NCI-H345 treated with DMSO at 0.1 percent for 48 hours (cell line): ENCODE measurements around the gene CHAMP1.

ENCODE experiments used
- DNase-seq: peaks from one replicate; lab custom pipeline; 2025; ENCODE audit not compliant: unreplicated experiment; lab: John Stamatoyannopoulos, UW

The CHAMP1 gene

DNA sequence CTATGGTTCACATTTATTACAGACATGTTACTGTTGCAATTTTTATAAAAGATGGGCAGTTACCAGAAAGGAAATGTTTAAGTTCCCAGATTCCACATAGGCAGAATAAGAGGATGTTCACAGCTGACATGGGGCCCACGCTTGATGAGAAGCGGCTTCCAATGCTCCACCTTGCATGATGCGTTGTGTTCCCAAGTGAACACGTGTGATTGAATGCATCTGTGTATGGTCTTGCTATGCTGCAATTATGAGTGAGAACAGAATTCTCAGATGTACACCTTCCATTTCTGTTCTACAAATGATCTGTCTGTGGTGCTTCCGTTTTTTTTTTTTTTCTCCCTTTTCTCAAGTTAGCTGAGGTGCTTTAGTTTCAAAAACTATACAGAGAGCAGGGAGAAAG, 17.4 kb upstream of the CHAMP1 start:
- no peak for DNase-seq

DNA sequence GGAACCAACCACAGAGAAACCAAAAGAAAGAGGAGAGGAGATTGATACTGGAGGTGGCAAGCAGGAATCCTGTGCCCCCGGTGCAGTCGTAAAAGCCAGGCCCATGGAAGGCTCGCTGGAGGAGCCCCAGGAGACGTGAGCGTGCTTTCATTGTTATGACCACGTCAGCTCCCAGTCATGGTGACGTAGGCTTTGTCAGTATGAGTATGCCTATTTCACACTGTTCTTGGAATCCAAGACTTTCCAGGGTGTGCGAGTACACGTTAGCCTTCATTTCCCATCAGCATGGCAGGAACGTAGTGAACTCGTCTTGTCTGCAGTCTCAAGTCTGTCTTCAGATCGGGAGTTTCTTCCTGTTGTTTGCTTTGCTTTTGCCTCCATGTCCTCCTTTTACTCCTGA, 15.4 kb upstream of the CHAMP1 start:
- DNase-seq, result no peak

DNA sequence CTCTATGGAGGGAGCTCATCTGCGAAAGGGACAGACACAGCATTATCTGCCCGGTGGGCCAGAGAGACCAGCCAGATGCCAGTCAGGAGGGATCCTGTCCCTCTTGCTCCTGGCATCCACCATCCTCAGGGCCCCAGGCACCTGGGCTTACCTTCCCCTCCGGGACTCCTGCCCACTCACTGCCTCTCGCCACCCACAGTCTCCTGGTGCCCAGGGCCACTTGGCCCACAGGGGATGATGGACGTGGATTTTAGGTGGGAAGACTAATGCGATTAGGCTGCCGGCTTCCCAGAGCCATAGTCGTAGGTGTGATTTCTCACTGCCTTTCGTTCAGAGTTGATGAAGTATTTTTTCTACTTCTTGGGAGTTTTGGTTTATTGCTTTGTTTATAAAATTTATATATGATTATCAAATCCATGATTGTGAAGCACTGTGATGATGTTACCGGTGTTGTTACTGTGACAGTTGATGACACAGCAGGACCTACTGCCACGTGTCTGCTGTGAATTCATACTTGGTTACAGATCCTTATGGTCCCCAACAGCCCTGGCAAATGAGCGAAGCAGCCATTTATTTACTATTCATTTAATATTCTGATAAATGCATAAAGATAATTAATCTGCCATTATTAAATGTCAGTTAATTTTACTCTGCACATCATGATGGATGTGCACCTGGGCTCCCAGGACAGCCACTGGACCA, 14.5 kb upstream of the CHAMP1 start:
- no peak for DNase-seq

- no peak for DNase-seq
Measured at GRCh38 chr13:114303700-114304327, 10.5 kb upstream of the CHAMP1 start.

DNA sequence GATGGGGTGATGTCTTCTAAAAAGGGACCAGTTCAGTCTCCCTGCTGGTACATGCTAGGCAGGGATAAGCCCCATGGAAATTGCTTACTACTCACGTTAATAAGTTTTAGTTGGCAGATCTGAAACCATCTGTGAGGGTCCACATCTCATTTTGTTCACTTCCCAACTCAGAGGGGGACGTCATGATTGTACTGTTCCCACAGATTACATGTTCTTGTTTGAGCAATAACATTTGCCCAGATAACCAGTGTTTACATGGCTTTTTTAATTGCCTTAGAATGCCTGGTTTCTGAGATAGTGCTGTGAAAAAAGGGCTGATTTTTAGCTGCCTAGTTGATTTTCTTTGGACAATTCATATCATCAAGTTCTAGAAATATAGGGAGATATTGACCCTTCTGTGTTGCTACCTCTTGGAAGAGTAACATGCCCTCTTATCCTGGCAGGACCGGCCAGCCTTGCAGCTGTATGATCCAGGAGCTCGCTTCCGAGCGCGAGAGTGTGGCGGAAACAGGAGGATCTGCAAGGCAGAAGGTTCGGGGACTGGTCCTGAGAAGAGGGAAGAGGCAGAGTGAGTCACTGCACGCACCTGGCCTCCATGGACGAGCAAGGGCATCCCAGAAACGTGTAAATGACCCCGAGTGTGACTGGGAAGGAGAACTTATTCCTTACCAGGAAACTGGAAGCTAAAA, 9.8 kb upstream of the CHAMP1 start:
- no peak for DNase-seq

DNA sequence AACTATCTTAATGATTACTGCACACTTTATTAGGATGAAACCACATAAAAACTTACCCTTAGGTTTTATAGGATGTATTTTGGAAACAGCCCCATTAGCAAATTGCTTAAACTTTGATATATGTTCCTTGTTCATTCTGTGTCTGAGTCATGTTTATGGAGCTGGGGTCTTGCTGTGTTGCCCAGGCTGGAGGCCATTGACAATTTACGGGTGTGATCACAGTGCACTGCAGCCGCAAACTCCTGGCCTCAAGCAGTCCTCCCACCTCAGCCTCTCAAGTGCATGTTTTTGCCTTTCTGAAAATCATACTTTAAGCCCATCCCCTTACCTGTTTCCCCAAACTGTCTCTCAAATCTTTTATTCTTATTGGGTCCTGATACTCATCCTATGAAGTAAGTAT, 5.2 kb upstream of the CHAMP1 start:
- no peak for DNase-seq

DNA sequence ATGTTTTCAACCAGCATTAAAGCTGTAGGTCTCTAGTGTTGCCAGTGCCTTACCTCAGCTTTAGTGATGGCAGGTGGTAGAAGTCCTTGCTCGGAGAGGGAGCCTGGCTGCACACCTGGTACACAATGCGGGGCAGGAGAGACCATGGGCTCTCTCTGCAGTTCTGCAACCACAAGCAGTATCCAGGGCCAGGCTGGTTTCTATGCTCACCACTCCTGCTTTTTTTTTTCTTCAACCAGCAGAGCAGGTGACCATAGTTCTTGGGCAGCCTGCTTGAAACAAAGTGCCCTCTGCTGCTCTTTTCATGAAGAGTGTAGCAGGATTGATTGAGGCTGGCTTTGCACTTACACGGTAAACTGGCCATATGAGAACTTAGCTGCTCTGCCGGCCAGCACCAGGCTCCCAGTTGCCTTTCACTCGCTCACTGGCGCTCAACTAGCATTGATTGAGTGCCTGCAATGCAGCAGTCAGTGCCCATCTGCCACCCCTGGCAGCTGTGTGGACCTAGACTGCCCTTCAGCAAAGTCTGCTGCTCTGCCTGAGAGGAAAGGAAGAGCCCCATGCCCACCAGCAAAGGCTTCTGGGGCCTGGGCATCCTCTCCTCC, 4.4 kb upstream of the CHAMP1 start:
- no peak for DNase-seq

- DNase-seq, result no peak
Measured at GRCh38 chr13:114310956-114311355, 3.3 kb upstream of the CHAMP1 start.

DNA sequence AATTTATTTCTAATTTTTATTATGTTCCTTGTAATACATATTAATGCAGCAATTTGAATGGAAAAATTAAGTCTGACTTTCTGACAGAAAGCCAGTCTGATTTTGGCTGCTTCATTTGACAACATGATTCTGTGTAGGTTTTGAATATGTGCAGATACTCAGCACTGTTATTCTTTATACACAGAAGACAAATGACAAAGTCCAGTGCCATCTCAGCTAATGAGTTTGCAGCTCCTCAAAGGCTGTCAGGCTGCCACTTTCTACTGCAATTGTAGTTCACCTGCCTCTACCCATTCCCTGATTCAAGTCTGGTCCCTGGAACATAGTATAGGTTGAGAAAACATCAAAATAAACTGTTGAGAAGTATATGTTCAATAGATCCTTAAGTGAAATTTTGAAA, 2.9 kb upstream of the CHAMP1 start:
- no peak for DNase-seq

GRCh38 chr13:114311908-114312307, 2.4 kb upstream of the CHAMP1 start:
- no peak for DNase-seq

DNA sequence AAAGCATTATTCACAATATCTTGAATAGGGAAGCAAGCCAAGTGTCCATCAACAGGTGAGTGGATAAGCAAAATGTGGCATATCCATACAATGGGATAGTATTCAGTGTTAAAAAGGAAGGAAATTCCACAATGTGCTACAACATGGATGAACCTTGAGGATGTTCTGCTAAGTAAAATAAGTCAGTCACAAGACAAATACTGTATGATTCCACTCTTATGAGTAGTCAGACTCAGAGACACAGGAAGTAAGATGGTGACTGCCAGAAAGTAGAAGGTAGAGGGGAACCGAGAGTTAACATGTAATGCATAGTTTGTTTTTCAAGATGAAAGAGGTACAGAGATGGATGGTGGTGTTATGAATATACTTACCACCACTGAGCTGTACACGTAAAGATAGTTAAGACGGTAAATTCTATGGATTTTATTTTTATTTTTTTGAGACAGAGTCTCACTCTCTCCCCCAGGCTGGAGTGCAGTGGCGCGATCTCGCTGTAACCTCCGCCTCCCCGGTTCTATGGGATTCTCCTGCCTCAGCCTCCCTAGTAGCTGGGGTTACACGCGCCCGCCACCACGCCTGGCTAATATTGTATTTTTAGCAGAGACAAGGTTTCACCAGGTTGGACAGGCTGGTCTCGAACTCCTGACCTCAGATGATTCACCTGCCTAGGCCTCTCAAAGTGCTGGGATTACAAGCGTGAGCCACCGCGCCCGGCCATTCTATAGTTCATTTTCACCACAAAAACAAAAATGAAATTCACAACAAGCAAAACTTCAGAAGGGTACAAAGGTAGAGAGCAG, 1.0 kb upstream of the CHAMP1 start:
- no peak for DNase-seq

DNA sequence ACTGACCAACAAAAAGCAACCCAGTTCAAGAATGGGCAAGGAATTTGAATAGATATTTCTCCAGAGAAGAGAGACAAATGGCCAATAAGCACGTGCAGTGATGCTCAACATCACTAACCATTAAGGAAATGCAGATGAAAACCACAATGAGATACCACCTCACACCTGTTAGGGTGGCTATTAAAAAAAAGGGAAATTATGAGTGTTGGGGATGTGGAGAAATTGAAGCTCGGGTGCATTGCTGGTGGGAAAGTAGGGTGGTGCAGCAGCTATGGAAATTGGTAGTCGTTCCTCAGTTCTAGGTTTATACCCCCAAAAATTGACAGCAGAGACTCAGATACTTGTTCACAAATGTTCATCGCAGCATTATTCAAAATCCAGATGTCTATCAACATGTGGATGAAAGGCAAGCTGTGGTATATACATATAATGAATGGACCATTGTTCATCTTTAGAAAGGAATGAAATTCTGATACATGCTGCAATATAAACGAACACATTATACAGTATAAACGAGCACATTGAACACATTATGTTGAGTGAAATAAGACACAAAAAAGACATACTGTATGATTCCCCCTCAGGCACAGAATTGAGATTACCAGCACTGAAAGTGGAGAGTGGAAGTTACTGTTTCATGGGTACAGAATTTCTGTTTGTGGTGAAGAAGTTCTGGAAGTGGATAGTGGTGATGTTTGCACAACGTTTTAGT, 927 bp downstream of the CHAMP1 start:
- DNase-seq, result no peak

DNA sequence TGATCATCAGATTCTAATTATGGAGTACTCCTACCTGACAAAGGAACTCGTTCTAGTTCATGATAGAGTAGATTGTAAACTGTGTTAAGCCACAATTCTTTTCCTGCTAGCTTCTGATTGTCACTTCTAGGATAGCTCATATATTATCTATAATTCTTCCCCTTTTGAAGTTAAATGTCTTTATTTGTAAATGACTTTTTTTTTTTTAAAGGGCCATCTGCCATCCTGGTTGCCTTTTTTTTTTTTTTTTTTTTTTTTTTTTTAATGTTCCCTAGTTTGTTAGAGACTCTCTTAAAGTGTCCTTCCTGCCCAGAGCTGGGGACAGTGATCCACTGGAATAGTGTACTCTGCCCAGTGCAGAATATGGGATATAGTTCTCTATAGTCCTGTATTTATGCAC, 4.3 kb downstream of the CHAMP1 start:
- DNase-seq, result no peak

- DNase-seq, result no peak
Measured at GRCh38 chr13:114319441-114319913, 5.2 kb downstream of the CHAMP1 start.

DNA sequence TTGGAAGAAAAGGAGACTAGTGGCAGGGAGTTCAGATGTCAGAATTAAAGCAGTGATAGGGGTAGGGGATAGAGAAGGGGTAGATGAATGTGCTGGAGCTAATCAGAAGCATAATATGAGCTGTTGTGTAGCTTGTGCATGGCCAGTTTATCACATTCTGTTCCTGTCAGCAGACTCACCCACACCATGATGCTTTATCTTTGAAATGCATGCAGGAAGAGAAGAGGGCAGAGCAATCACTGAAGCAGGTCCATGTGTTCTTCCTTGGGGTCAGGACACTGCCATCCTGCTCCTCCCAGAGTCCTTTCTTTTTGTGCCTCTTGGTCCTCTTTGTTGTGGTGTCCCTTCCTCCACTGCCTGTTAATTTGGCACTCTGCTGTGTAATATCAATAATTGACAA, 5.8 kb downstream of the CHAMP1 start:
- no peak for DNase-seq

DNA sequence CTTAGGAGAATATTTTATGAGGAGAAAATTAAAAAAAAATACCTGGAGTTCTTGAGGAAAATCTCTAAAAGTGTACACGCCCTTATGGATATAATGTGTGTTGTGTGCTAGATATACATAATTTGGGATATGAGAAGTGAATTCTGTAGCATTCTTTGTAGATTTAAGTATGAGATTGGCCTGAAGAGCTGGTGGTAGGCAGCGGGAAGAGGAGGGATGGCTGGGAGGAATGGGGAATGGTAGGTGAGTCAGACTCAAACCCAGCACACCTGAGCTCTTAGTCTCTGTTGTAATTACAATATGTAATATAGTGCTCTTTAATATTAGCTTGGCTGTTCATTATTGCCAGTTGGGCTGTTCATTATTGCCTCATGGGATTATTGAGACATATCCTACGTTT, 7.0 kb downstream of the CHAMP1 start:
- no peak for DNase-seq

DNA sequence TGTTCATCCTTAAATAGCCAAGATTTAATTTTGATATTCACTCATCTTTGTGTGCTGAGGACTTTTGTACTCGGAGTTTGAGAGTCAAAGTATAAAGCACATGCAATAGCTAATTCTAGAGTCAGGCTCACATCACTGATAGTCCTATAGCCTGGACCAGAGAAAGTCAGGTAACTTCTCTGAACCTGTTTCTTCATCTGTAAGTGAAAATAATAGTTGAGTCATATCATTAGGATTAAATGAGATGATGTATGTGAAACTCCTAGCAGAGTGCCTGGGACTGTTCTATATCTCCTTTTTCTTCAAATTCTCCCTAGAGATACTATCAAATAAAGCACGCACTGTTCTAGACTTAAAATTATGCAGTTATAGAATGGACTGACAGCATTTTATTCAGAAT, 9.0 kb downstream of the CHAMP1 start:
- no peak for DNase-seq

DNA sequence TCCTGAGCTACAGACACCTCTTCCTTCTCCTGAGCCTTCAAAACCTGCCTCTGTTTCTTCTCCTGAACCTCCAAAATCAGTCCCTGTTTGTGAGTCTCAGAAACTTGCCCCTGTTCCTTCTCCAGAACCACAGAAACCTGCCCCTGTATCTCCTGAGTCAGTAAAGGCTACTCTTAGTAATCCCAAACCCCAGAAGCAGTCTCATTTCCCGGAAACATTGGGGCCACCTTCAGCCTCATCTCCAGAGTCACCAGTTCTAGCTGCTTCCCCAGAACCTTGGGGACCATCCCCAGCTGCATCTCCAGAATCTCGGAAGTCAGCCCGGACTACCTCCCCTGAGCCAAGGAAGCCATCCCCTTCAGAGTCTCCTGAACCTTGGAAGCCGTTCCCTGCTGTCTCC, 10.0 kb downstream of the CHAMP1 start:
- DNase-seq, result no peak

DNA sequence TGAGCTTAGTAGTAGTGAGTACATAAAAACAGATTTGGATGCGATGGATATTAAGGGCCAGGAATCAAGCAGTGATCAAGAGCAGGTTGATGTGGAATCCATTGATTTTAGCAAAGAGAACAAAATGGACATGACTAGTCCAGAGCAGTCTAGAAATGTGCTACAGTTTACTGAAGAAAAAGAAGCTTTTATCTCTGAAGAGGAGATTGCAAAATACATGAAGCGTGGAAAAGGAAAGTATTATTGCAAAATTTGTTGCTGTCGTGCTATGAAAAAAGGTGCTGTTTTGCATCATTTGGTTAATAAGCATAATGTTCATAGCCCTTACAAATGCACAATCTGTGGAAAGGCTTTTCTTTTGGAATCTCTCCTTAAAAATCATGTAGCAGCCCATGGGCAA, 11.4 kb downstream of the CHAMP1 start:
- no peak for DNase-seq

GRCh38 chr13:114328034-114328433, 13.7 kb downstream of the CHAMP1 start:
- DNase-seq, result no peak

DNA sequence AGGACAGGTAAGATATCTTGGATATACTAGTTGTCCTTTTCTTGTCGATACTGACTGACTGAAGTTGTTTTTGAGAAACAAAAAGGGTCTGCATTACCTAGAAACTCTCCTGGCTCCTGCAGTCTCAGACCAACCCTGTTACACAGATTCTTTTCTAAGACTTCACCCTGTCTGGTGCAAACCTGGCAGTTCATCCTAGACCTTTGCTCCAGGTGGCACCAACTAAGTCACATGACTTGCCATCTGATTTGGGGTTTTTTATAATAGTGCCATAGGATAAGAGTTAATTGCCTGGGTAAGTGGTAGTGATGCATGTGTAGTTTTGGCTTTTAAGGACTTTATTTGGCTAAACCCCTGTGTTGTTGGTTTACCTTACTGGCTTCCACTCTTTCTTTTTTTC, 14.3 kb downstream of the CHAMP1 start:
- DNase-seq, result no peak
